ENCODE data around the gene NR1D1.

DNA sequence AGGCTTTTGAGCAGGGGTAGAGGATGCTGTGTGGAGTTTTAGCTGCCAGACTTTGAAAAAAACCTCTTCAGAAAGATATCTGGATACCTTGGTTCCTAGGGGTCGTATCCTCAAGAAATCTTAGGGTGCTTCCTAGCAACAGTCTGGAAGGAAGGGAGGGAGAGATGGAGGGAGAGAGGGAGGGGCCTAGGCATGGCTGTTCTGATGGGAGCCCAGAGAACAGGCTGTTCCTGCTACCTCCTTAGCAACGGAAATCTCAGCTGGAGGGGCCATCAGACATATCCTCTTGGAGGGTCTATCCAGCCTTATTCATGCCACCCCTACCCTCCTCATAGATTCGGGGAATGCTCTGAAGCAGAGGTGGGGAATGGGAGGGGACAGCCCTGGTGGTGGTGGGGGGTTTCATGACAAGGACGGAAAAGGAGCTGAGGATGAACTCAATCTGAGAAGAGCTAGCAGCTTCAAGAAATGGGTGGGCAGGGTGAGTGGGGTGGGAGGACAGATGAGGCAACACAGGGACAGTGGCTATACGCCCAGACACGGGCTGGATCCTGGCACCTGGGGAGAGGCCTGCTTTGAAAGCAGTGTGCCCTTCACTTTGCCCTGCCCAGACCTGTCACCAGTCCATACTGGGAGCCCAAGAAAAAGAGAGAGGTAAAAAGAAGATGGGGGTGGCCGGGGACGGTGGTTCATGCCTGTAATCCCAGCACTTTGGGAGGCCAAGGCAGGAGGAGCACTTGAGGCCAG, 40.5 kb downstream of the NR1D1 start:
- TF ChIP-seq POLR2A (IDR thresholded peaks at IDR 0.05) (no peak), POLR2AphosphoS5 (IDR thresholded peaks at IDR 0.05) (no peak)
- TF ChIP-seq, protein P1, sequence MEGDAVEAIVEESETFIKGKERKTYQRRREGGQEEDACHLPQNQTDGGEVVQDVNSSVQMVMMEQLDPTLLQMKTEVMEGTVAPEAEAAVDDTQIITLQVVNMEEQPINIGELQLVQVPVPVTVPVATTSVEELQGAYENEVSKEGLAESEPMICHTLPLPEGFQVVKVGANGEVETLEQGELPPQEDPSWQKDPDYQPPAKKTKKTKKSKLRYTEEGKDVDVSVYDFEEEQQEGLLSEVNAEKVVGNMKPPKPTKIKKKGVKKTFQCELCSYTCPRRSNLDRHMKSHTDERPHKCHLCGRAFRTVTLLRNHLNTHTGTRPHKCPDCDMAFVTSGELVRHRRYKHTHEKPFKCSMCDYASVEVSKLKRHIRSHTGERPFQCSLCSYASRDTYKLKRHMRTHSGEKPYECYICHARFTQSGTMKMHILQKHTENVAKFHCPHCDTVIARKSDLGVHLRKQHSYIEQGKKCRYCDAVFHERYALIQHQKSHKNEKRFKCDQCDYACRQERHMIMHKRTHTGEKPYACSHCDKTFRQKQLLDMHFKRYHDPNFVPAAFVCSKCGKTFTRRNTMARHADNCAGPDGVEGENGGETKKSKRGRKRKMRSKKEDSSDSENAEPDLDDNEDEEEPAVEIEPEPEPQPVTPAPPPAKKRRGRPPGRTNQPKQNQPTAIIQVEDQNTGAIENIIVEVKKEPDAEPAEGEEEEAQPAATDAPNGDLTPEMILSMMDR (IDR thresholded peaks at IDR 0.05), result no peak

Data from suprapubic skin (tissue), 4 donors.